Measurements from ENCODE around the gene C14orf119.

C14orf119 gene

DNA sequence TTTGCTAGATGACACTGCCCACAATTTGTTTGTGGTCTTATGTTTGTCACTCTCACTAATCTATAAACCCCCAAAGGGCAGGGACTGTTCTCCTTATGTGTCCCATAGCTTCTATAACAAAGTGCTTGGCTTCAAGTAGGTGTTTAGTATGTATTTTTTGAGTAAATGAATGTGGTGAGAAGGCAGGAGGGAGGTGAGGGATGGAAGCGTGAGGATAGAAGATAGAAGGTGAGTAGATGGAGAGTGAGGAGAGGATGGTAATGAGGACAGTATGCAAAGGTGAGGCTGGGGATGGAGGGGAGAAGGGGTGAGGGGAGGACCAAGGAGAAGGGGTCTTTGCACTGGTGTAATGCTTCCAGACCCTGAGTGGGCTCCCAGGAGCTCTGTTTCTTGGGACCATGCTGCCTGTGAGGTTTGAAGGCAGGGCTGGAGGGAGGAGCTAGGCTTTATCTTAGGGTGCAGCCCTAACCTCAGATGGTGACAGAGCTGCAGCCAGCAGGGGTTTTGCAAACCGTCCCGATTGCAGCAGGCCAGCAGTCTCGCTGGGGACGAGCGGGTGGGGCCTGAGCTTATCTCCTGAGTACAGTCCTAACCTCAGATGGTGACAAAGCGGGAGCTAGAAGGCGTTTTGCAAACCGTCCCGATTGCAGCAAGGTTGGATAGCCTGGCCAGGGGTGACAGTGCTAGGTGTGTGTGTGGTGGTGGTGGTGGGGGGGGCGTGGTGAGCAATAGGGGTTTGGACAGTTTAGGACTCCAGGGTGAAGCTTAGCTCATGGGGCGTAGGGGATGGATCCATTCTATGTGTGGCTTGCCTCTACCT lies 17.3 kb downstream of the C14orf119 start:
- no peak for DNase-seq

DNA sequence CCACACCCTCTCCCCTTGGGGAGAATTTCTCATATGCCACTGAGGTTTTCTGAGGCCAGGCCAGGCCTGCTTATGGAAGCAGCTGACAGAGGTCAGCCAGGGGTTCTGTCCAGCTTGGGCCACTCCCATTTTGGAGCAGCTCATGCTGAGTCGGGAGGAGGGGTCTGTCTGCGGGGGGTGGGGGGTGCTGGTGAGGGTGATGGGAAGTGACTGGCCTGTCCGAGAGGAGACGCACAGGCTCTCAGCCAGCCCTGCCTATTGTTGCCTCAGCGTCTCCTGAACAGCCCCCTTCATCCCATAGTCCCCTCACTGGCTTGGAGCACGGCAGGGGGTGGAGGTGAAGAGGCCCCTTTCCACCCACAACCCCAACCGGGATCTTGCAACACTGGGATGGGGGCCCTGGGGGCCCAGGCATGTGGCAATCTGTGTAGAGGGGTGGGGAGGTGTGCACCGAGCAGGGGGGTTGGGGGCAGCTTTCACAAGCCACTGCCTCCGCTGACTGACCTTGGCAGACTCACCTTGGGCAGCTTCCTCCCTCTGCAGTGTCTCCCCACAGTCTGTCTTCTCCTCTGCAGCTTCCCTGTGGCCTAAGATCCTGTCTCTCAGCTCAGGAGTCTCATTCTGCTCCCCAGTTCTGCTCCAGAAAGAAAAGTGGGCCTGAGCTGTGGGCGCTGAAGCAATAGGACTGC lies 18.3 kb downstream of the C14orf119 start:
- no peak for DNase-seq

DNA sequence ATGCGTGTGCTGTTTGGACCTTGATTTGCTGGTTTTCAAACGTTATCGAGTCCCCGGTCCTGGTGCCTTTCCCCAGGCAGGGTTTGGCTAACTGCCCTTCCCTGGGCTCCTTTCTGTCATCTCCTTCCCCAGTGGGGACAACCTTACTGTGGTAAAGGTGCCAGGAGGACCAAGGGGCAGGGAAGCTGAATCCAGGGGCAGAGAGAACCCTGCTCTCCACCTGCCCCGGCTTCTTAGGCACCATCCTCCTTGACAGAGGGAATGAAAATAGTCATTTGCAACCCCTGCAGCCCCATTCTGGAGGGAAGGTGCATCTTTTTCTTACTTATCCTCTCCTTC lies 18.8 kb downstream of the C14orf119 start:
- no peak for DNase-seq

DNA sequence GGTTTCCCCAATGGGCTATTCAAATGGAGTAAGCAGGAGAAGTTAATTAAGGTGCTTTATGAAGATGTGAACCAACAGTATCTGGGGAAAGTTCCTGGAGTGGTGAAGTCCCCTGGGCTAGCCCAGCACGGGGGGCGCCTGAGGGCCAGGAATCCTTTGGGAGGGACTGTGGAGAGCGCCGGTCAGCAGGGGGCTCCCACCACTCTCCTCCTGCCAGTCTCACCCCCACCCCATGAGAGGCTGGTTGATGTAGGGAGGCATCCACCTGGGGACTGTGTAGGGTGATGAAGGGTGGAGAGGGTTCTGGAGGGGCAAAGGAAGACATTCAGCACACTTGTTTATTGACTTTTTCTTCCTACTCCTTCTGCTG lies 19.3 kb downstream of the C14orf119 start:
- no peak for DNase-seq

DNA sequence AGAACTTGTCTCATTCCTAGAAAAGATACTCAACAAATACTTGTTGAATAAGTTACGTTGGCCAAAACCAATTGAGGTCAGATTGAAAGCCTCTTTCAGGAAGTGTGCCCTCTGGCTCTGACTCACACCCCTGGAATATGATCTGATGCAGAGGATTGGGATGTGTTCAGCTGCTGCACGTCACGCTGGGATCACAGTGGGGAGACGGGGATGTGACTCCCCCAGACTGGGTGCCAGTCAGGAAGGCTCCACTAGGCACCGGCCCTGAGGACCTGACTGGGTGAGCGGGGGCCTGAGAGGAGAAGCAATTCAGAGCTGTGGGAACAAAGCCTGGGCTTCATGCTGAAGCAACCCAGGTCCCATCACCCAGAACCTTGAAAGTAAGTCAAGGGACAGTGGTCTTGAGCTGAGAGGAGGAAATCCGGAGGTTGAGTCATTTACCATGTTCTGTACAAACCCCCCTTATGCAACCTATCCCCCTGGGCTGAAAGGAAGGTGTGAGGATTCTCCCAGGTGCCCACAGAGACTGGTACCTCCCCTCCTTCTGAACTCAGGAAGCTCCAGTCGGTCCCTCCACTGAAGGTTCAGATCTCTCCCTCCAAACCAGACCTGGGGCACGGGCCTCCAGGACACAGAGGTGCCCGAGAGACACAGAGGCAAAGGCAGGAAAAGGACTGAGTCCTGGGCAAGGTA lies 19.9 kb downstream of the C14orf119 start:
- no peak for DNase-seq

DNA sequence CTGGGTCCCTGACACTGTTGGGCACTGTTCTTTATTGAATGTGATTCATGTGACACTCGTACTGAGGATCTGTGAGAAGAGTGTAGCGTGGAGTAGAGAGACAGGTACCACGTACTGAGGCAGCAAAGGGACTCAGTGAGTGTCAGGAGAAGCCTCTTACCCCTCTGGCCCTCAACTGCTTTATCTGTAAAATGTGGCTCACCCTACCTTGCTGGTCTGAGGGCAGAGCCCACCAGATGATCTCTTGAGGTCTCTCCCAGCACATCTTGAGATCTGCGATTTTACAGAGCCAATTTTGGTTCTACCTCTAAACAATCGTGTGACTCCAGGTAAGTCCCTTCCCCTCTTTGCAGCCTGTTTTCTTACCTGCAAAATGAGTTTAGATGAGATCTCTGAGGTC lies 20.6 kb downstream of the C14orf119 start:
- no peak for DNase-seq

DNA sequence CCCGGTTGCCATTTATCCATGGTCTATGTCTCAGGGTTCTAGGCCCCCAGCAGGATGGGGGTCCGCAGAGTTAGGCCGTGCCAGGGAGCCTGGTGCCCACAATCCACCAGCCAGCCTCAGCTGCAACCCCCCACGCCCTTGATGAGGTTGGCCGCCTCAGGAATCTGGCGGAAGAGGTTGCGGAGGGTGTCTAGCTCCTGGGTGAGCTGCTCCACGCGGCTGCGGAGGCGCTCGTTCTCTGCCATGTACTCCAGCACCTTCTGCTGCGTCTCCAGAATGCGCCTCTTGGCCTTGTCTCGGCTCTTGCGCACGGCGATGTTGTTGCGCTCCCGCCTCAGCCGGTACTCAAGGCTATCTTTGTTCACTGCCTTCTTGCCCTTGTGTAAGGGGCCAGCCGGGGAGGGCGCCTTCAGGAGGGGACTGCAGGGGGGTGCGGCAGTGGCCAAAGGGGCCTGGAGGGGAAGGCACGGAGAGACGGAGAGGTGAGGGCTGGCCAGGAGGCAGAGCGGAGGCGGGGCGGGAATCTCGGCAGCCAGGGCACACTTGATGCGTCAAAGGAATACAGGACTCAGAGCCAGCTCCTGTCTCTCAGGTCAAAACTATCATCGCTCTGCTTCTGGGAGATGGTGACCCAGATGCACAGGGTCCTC lies 22.2 kb downstream of the C14orf119 start:
- no peak for DNase-seq

DNA sequence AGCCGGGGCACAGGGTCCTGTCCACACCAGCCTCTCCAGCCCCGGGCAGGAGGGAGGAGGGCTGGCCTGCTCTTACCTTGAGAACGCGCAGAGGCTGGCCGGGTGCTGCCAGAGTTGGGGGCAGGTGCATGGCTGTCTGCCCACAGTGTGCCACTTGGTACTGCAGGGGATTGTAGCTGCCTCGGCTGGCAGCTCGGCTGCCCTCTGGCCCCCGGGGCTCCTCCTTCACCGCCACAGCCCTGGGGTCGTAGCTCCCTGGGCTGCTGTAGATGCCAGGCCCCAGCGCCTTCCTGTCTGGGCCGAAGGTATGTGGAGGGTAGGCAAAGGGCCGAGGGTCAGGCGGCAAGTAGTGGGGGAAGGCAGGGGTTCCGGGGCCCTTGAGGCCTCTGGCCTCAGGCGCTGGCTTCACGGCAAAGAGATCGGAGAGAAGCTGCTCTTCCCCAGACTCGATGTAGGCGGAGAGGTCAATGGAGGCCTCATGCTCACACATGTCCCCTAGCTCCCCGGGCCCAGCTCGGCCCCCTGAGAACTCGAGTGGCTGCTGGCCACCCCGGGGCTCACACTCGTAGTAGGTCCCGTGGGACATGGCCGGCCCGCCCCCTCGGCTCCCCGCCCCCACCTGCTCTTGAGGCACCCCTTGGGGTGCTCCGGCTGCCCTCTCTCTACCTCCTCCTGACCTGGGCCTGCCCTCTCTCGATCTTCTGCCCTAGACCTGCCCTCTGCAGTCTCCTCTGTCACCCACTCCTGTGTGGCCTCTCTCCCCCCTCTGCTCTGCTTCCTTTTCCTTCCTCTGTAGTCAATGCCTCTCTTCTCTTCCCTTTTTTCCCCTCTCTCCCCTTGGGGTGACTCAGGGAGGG lies 23.4 kb downstream of the C14orf119 start, which contains the start of gene CEBPE:
Gene CEBPE (minus strand): TSS at position 750 of the 857 bp plus-strand sequence. CDS start 164 bp downstream, at position 586.
- no peak for DNase-seq

DNA sequence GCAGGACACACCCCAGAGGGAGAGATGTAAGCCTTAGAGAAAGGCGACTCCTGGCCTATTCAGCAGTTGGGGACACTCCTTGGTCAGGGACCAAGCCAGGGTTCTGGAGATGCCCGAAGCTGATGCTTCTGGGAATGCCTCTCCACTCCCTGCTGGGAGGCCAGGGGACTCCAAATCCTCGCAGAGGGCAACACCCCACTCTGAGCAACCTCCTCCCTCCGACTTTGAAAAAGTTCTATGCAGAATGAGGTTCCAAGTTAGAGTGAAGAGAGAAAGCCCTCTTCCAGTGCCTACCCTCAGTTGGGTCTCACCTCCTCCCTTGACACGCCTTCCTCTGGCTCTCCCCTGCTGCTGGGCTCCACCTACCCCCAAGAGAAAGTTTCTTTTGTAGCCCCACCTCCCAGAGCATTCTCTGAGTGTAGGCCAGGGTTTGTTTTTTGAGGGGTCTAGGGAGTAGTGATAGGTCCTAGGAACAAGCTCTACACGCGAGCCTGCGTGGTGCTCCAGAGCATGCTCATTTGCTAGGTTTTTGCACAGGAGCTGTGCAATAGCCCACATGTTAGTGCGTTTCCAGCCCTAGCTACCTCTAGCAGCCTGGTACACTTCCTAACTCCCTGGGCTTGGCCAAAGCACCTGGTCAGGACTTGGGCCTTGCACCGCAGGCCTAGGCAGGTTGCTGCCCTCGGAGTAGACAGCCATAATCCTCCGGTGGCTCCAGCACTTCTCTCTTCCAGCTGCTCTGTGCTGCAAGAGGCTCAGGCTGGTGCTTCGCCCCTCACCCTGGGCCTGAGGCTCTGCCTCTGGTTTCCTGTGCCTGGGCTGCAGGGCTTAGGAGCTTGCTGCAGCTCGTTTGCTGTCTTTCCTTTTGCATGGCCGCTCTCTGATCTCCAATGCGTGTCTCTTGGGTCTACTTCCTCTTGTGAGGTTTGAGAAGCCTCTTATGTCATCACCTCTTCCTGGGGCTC lies 24.3 kb downstream of the C14orf119 start:
- DNase-seq: peak; percentile 74

DNA sequence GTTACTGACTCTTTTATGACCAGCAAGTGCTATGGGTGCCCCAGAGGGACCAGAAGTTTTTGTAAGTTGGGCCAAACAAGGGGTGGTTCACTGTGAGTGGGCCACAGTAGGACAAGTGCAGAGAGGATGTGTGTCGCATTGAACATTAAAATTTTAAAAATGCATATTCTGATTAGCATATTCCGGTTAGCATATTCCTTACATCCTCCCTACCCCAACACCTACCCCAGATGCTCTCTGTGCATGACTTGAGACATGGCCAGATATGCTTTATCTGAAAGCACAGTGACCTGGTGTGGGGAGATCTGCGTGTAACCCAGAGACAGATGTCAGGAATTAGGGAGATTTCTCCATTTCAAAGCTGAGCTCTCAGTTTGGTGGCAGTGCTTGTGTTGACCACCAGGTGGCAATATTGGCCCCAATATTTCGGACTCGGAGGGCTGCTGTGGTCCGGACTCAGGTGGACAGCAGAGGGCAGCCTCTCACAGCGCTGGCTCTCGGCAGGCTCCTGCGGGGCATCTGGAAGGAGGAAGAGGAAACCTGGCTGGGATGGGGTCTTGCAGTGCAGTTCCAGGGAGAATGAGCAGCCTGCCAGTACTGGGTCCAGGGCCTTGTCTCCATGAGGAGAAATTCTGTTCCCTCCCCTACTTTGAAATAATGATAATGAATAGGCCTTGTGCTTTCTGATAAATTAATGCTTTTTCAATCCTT lies 25.4 kb downstream of the C14orf119 start:
- peak; percentile 83 for DNase-seq

DNA sequence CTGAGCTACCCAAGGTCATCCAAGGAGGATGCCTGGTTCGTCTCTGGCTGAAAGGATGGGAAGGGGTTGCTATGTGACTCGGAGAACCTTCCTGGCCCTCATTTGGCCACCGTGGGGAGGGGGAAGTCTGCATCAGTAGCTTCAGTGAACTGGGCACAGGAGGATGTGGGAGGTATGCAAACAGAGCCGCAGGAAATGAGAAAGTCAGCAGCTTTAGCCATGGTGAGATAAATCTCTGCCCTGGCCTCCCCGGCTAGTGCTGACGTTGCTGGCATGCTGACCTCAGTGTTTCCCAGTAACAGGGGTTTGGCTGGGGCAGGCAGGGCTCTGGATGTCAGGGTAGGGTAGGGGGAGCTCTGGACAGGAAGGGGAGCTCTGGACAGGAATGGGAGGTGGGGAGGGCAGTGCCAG lies 26.1 kb downstream of the C14orf119 start:
- no peak for DNase-seq

DNA sequence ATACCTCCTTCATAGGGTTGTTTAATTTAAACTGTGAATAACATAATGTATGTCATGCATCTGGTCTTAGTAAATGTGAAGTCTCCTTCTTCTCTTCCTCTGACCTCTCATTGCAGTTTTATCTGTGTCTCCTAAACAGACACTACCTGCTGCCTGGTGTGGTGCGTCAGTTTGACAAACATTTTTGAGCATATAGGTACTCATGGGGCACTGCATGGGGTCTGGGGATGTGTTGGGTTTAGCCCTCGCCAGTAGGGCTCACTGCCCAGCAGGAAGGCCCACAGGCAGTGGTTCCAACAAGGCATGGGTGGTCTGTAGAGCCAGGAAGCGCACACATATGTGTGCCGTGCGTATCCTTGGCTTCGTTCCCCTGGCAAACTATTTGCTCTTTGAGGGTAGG lies 26.8 kb downstream of the C14orf119 start:
- no peak for DNase-seq

DNA sequence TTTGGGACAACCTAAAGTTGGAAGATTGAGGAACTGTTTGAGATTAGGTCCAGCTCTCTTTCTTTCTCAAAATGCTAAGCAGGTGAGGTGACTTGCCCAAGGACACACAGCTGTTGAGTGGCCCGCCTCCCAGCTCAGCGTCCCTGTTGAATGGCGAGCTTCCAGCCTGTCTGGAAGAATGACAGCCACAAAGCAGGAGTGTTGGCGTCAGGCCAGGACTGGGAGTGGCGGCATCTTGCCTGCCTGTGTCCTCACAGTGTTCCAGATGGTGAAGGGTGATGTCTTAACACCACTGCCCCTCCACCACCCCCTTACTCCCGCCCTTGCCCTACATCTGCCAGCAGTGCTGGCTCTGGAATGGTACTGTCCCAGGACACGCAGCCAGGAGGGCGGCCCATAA lies 28.1 kb downstream of the C14orf119 start:
- no peak for DNase-seq

DNA sequence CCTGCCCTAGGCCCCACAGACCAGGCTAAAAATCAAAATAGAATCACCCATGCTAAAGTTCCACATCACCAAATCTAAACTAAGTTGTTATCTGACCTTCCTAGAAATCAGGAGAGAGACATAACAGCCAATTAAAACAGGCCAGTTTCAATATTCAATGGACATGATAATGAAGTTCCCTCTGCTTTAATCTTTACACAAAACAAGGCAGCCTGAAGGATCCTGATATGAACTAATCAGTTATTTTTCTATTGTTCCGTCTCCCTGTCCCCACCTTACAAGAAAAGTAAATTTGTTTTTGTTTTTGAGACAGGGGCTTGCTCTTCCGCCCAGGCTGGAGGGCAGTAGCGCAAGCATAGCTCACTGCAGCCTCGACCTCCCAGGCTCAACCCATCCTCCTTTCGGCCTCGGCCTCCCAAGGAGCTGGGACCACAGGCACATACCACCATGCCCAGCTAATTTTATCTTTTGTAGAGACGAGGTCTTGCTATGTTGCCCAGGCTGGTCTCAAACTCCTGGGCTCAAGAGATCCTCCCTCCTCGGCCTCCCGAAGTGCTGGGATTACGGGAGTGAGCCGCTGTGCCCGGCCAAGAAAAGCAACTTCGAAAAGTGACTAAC lies 29.1 kb downstream of the C14orf119 start:
- DNase-seq: no peak

DNA sequence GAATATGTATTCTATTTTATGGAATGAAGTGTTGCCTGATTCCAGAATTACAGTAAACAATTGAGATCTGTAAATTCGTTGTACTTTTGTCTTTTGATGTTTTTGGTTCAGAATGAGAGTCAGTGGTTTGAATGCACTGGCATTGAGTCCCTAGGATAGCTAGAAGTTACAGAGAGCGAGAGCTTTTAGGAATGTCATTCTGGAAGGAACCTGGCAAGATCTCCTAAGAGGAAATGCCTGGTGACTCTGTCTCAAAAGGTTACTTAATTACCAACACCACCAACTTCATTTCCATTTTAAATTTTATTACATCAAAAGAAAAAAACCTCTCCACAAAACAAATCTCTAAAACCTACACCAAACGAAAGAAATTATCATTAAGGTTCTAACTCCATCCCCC lies 29.7 kb downstream of the C14orf119 start:
- DNase-seq: no peak

DNA sequence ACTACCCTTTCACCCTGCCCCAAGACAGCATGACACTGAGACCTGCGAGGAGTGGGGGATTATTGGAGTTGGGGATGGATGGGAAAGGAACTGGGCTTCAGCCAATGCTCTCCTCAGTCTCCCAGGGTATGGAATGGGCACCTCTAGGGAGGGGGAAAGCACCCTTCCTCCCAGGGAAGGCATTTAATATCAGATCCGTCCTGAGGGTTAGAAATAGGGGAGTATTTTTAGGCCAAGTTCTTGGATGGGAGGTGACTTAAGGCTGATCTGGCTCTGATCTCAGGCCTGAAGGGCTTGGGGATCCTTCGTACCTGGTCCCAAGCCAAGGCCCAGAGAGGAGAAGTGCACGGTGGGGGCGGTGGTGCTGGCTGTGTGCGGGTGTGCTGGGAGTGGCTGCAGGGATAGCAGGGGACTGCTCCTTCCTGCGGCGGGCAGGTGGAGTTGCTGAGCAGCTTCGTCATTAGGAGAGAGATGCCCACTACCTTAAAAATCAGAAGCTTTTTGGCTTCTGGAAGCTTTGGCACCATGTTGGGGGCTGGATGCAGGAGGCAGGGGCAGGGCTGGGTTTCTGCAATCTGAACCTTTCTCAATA lies 30.7 kb downstream of the C14orf119 start:
- DNase-seq: no peak

DNA sequence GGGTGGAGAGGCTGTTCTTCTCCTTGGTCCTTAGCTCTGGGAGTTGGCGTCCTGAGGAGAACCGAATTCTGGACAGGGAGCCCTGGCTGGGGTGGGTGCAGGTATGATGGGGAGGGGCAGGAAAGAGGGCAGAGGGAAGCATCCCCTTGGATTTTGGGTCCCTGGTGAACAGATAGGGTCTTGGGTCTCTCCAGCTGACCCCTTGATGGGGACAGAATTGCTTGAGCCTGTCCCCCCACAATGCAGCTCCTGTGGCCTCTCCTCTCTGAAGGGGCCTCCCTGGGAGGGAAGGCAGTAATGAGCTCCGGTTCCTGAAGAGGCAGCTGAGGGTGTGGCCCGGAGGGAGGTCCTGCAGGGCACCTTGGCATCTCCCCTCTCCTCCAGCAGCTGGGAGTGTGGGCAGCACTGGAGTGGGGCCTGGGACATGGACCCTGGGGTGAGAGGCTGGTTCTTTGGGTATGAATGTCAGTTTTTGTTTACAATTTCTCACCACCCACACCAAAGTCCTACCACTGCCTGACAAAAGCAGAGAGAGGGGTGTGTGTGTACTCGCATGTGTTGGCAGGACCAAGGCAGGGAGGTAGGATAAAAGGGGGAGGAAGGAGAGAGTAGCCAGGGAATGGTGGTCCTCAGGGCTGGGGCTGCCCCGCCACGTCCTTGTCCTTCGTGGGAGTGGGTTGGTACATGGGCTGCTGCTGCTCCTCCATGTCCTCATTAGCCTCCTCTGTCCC lies 31.4 kb downstream of the C14orf119 start:
- DNase-seq: no peak

DNA sequence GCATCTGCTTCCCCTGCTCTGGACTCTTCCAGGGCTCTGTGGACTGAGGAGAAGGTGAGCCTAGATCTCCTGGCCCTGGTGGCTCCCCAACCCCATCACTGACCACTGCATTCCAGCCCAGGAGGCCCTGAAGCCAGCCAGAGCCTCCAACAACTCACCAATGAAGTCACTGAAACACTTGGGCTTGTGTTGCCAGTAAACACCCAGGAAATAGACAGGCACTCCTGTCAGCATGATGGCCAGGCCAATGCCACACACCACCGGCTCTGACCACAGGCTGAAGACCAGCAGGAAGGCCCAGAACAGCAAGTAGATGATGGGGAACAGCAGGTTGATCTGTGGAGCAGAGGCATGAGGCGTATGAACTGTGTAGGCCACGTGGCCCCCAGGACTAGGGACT lies 32.6 kb downstream of the C14orf119 start:
- no peak for DNase-seq
